IMR-90 (cell line): ENCODE measurements around the gene TNFAIP8. TPM values are rescaled to one million over a fixed set of nuclear protein-coding genes. Genes with fewer than 3 reads are reported as not detected.

Experiments
- ATAC-seq: fragments of 200-7000 bp; cut with Tn5 transposase; 2 replicates; pipeline ENCODE4 v1.9.1; 2020; ENCODE audit warnings: low read depth, mild to moderate bottlenecking, moderate library complexity
- BruUV-seq: library from RNA; stranded (reverse); fragments of 400-500 nt; replicated peaks from 2 replicates; lab custom pipeline; 2021; lab: Mats Ljungman, UMichigan
- CTCF ChIA-PET: fragments of 300-600 bp; formaldehyde crosslinking; extraction: SDS; loops from one replicate; lab custom pipeline; 2021; ENCODE audit warnings: antibody characterized with exemption; lab: Yijun Ruan, JAX
- POLR2A ChIA-PET: fragments of 300-600 bp; sonication (Branson Sonifier 250); formaldehyde crosslinking; loops from one replicate; lab custom pipeline; 2022; ENCODE audit warnings: antibody characterized with exemption; ENCODE audit not compliant: unreplicated experiment; lab: Charles Lee
- DNase-seq: peaks from one replicate; pipeline ENCODE4 v3.0.0; 2013
- H2AFZ ChIP-seq: replicated peaks from 2 replicates; pipeline ENCODE3; 2013; ENCODE audit warnings: low read length, mild to moderate bottlenecking; ENCODE audit not compliant: poor library complexity
- H2AK5ac ChIP-seq: 2 replicates; pipeline ENCODE4 v1.6.1; 2013; ENCODE audit warnings: low read depth, low read length, inconsistent platforms
- H2AK9ac ChIP-seq: replicated peaks from 2 replicates; pipeline ENCODE3; 2013; ENCODE audit warnings: mild to moderate bottlenecking, low read depth, low read length, moderate library complexity; ENCODE audit not compliant: poor library complexity
- H2BK120ac ChIP-seq: 2 replicates; pipeline ENCODE4 v1.6.1; 2013; ENCODE audit warnings: low read depth, low read length, inconsistent platforms
- H2BK15ac ChIP-seq: 3 replicates; pipeline ENCODE4 v1.6.1; 2013; ENCODE audit warnings: low read depth, low read length, inconsistent platforms
- H2BK20ac ChIP-seq: 2 replicates; pipeline ENCODE4 v1.6.1; 2013; ENCODE audit warnings: low read depth, mild to moderate bottlenecking, inconsistent platforms, low read length, moderate library complexity
- H2BK5ac ChIP-seq: 2 replicates; pipeline ENCODE4 v1.6.1; 2013; ENCODE audit warnings: mild to moderate bottlenecking, low read depth, low read length, inconsistent platforms; ENCODE audit not compliant: poor library complexity, severe bottlenecking
- H3K14ac ChIP-seq: replicated peaks from 2 replicates; pipeline ENCODE4 v1.6.1; 2013; ENCODE audit warnings: low read depth, low read length, inconsistent platforms
- H3K18ac ChIP-seq: 2 replicates; pipeline ENCODE4 v1.6.1; 2013; ENCODE audit warnings: low read depth, low read length, control low read depth
- H3K23ac ChIP-seq: 2 replicates; pipeline ENCODE4 v1.6.1; 2013; ENCODE audit warnings: low read depth, low read length, inconsistent platforms
- H3K27ac ChIP-seq: 2 replicates; pipeline ENCODE4 v1.5.1; 2013; ENCODE audit warnings: mild to moderate bottlenecking, control low read depth, low read length; ENCODE audit not compliant: insufficient read depth
- H3K27me3 ChIP-seq: 2 replicates; pipeline ENCODE4 v1.6.1; 2013; ENCODE audit warnings: low read length; ENCODE audit not compliant: control insufficient read depth, insufficient read depth
- H3K36me3 ChIP-seq: 2 replicates; pipeline ENCODE4 v1.6.1; 2013; ENCODE audit warnings: low read length, mixed read lengths; ENCODE audit not compliant: control insufficient read depth, insufficient read depth
- H3K4ac ChIP-seq: 2 replicates; pipeline ENCODE4 v1.6.1; 2013; ENCODE audit warnings: low read depth, low read length, inconsistent platforms
- H3K4me1 ChIP-seq: 2 replicates; pipeline ENCODE4 v1.6.1; 2013; ENCODE audit warnings: low read length, mixed read lengths; ENCODE audit not compliant: control insufficient read depth, insufficient read depth
- H3K4me2 ChIP-seq: 2 replicates; pipeline ENCODE4 v1.6.1; 2013; ENCODE audit warnings: low read depth, mild to moderate bottlenecking, control low read depth, low read length, moderate library complexity
- H3K4me3 ChIP-seq: 2 replicates; pipeline ENCODE4 v1.5.1; 2013; ENCODE audit warnings: low read depth, mild to moderate bottlenecking, control low read depth, low read length, moderate library complexity; ENCODE audit not compliant: insufficient read depth
- H3K56ac ChIP-seq: 2 replicates; pipeline ENCODE4 v1.6.1; 2013; ENCODE audit warnings: low read length, inconsistent platforms; ENCODE audit not compliant: insufficient read depth; ENCODE audit errors: extremely low read depth
- H3K79me1 ChIP-seq, 2 experiments: 2 replicates each; pipeline ENCODE4 v1.6.1; 2013; ENCODE audit warnings: low read length in 2 of 2, inconsistent platforms in 1 of 2, low read depth in 1 of 2
- H3K9ac ChIP-seq: 2 replicates; pipeline ENCODE4 v1.6.1; 2013; ENCODE audit warnings: low read depth, low read length, control low read depth
- H3K9me1 ChIP-seq: 2 replicates; pipeline ENCODE4 v1.6.1; 2013; ENCODE audit warnings: low read length, inconsistent platforms; ENCODE audit not compliant: insufficient read depth
- H3K9me3 ChIP-seq: 2 replicates; pipeline ENCODE4 v1.6.1; 2013; ENCODE audit warnings: low read length; ENCODE audit not compliant: control insufficient read depth, insufficient read depth
- H4K20me1 ChIP-seq: 2 replicates; pipeline ENCODE4 v1.6.1; 2013; ENCODE audit warnings: low read length, inconsistent platforms; ENCODE audit not compliant: insufficient read depth
- H4K5ac ChIP-seq: 2 replicates; pipeline ENCODE4 v1.6.1; 2013; ENCODE audit warnings: mild to moderate bottlenecking, low read depth, low read length, control low read depth
- H4K8ac ChIP-seq, 2 experiments: 2 replicates each; pipeline ENCODE4 v1.6.1; 2013; ENCODE audit warnings: low read depth in 2 of 2, low read length in 2 of 2, control low read depth in 1 of 2, inconsistent platforms in 1 of 2
- H4K91ac ChIP-seq: 2 replicates; pipeline ENCODE4 v1.6.1; 2013; ENCODE audit warnings: low read depth, low read length, inconsistent platforms; ENCODE audit not compliant: insufficient read depth
- BHLHE40 ChIP-seq: fragments of 150-350 bp; IDR thresholded peaks from 2 replicates; pipeline ENCODE4 v1.6.1; 2016; ENCODE audit warnings: mild to moderate bottlenecking, low read depth, low read length
- CEBPB ChIP-seq: IDR thresholded peaks from 2 replicates; pipeline ENCODE4 v1.6.1; 2012; ENCODE audit warnings: low read depth, low read length, improper control_type of control experiment
- CHD1 ChIP-seq: IDR thresholded peaks from 2 replicates; pipeline ENCODE4 v1.6.1; 2012; ENCODE audit warnings: low read depth, low read length, improper control_type of control experiment
- FOS ChIP-seq: fragments of 150-350 bp; IDR thresholded peaks from 2 replicates; pipeline ENCODE4 v1.6.1; 2016; ENCODE audit warnings: low read depth, low read length
- MAFK ChIP-seq: IDR thresholded peaks from 2 replicates; pipeline ENCODE4 v1.6.1; 2012; ENCODE audit warnings: low read depth, low read length, improper control_type of control experiment
- MAZ ChIP-seq: IDR thresholded peaks from 2 replicates; pipeline ENCODE4 v1.6.1; 2012; ENCODE audit warnings: low read depth, mild to moderate bottlenecking, low read length, improper control_type of control experiment, moderate library complexity, borderline replicate concordance
- MXI1 ChIP-seq: IDR thresholded peaks from 2 replicates; pipeline ENCODE4 v1.6.1; 2012; ENCODE audit warnings: low read depth, mild to moderate bottlenecking, low read length, moderate library complexity, borderline replicate concordance
- NFE2L2 ChIP-seq: fragments of 150-350 bp; IDR thresholded peaks from 2 replicates; pipeline ENCODE4 v1.6.1; 2016; ENCODE audit warnings: low read depth, mild to moderate bottlenecking, low read length
- POLR2A ChIP-seq: IDR thresholded peaks from 2 replicates; pipeline ENCODE4 v1.6.1; 2012; ENCODE audit warnings: mild to moderate bottlenecking, low read depth, low read length
- RAD21 ChIP-seq: IDR thresholded peaks from 2 replicates; pipeline ENCODE4 v1.6.1; 2012; ENCODE audit warnings: low read length, improper control_type of control experiment
- RCOR1 ChIP-seq: IDR thresholded peaks from 2 replicates; pipeline ENCODE4 v1.6.1; 2012; ENCODE audit warnings: mild to moderate bottlenecking, low read length, improper control_type of control experiment; ENCODE audit not compliant: insufficient replicate concordance
- RFX5 ChIP-seq: IDR thresholded peaks from 2 replicates; pipeline ENCODE4 v1.8.0; 2012; ENCODE audit warnings: low read depth, mild to moderate bottlenecking, low read length, moderate library complexity
- SMC3 ChIP-seq: fragments of 150-350 bp; IDR thresholded peaks from 2 replicates; pipeline ENCODE4 v1.6.1; 2016; ENCODE audit warnings: low read depth, mild to moderate bottlenecking, antibody characterized with exemption, low read length, moderate library complexity
- WGBS, 2 experiments: methylation state at CpG; one replicate each; pipeline versions ENCODE4 v1.1.5 to v1.1.7; 2013; ENCODE audit warnings: missing lambda C conversion rate in 2 of 2; ENCODE audit not compliant: insufficient read length in 1 of 2; ENCODE audit errors: extremely low coverage in 2 of 2; 5-methylcytosine and 5-hydroxymethylcytosine counted together
- dilution Hi-C: fragments of 300-500 bp; cut with HindIII; formaldehyde crosslinking; loops from one replicate; pipeline ENCODE4 v1.14.3; 2018; ENCODE audit warnings: low sequenced_read_pairs; ENCODE audit not compliant: unreplicated experiment
- in situ Hi-C: fragments of 300-500 bp; cut with MboI; formaldehyde crosslinking; loops from 3 replicates; pipeline ENCODE4 v1.14.3; 2019; ENCODE audit warnings: low sequenced_read_pairs, inconsistent platforms, mixed read lengths
- intact Hi-C: fragments of 100-400 bp; cut with micrococcal nuclease; formaldehyde crosslinking; loops from 2 replicates; pipeline ENCODE4 v1.10.0; 2022
- polyA plus RNA-seq, 3 experiments: library from polyadenylated mRNA; depleted of rRNA; stranded (reverse); fragments of >200 nt; gene quantifications; 2 replicates each; pipeline ENCODE4 v1.2.3, GENCODE V29; 2012; ENCODE audit warnings: low replicate concordance in 1 of 3
- total RNA-seq: library from RNA; depleted of rRNA; stranded (reverse); fragments of >200 nt; gene quantifications from 2 replicates; pipeline ENCODE4 v1.2.3, GENCODE V29; 2012
- TF ChIP-seq, protein P1 (sequence below): fragments of 150-350 bp; IDR thresholded peaks from 2 replicates; pipeline ENCODE4 v1.6.1; 2016; ENCODE audit warnings: low read depth, mild to moderate bottlenecking, low read length, moderate library complexity, borderline replicate concordance
- TF ChIP-seq, protein P2 (sequence below): fragments of 150-350 bp; IDR thresholded peaks from 2 replicates; pipeline ENCODE4 v1.6.1; 2017; ENCODE audit warnings: mild to moderate bottlenecking, antibody characterized with exemption, low read length, low read depth
- TF ChIP-seq, protein P3 (sequence below): conservative IDR thresholded peaks from 2 replicates; pipeline ENCODE4 v1.5.1; 2012; ENCODE audit warnings: mild to moderate bottlenecking, low read depth, low read length, improper control_type of control experiment

Gene TNFAIP8
- total and polyA plus RNA-seq, 2 of the 4 experiments (the other 2 are of a cell fraction) = 20.3 to 29.9 TPM

DNA sequence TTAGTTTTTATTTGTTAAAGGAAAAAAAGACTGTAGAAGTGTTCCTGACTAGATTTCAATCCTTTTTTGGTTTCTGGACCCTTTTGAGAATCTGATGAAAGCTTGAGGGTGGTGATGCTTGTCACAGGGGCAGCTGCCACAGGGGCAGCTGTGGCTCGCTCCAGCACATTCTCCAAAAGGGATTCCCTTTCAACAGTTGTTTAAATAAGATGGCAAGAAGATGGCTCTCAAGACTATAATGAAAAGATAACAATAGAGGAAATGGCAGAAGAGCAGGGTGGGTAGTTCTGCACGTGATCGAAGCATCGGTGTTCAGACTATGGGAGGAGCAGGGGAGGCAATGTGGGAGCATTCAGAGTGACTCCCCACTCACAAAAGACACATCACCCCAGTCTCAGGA, 46.5 kb upstream of the TNFAIP8 start:
- Histone ChIP-seq H2AK5ac (no peak overlapping the region), H3K9ac (no peak overlapping the region), H2AFZ (no peak overlapping the region), H3K9me3 (no peaks in the 10 kb centered on the region), H2BK15ac (no peak overlapping the region), H3K4me2 (no peak overlapping the region), H3K23ac (no peak overlapping the region; the same call in 1 of the 2 replicates), H3K4me1 (peaks cover 7% of the 10 kb centered on the region), H2BK20ac (no peak overlapping the region), H3K79me1 (peaks cover under 1 to 14% of the 10 kb centered on the region in 2 experiments; a peak in 3 of 4 replicates), H3K27ac (no peak overlapping the region), H3K56ac (no peak overlapping the region), H3K4me3 (no peak overlapping the region), H3K14ac (no peak overlapping the region), H4K20me1 (no peaks in the 10 kb centered on the region), H2BK5ac (no peak overlapping the region), H4K91ac (no peak overlapping the region), H3K36me3 (peaks cover 1% of the 10 kb centered on the region; the same call in 1 of the 2 replicates), H2AK9ac (no peak overlapping the region), H3K18ac (no peak overlapping the region), H3K9me1 (no peaks in the 10 kb centered on the region; the same call in 1 of the 2 replicates), H3K27me3 (no peaks in the 10 kb centered on the region), H2BK120ac (no peak overlapping the region), H4K5ac (no peak overlapping the region), H3K4ac (no peak overlapping the region), H4K8ac (no peak overlapping the region)
- TF ChIP-seq SMC3 (no peak), RAD21 (no peak), CHD1 (no peak), MXI1 (no peak), CEBPB (no peak), BHLHE40 (no peak), NFE2L2 (no peak), RFX5 (no peak), RCOR1 (no peak), MAFK (no peak), FOS (no peak), POLR2A (no peak), MAZ (no peak)
- TF ChIP-seq, protein P1, sequence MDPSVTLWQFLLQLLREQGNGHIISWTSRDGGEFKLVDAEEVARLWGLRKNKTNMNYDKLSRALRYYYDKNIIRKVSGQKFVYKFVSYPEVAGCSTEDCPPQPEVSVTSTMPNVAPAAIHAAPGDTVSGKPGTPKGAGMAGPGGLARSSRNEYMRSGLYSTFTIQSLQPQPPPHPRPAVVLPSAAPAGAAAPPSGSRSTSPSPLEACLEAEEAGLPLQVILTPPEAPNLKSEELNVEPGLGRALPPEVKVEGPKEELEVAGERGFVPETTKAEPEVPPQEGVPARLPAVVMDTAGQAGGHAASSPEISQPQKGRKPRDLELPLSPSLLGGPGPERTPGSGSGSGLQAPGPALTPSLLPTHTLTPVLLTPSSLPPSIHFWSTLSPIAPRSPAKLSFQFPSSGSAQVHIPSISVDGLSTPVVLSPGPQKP = no peak
- TF ChIP-seq, protein P2, sequence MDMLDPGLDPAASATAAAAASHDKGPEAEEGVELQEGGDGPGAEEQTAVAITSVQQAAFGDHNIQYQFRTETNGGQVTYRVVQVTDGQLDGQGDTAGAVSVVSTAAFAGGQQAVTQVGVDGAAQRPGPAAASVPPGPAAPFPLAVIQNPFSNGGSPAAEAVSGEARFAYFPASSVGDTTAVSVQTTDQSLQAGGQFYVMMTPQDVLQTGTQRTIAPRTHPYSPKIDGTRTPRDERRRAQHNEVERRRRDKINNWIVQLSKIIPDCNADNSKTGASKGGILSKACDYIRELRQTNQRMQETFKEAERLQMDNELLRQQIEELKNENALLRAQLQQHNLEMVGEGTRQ = no peak
- TF ChIP-seq, protein P3, sequence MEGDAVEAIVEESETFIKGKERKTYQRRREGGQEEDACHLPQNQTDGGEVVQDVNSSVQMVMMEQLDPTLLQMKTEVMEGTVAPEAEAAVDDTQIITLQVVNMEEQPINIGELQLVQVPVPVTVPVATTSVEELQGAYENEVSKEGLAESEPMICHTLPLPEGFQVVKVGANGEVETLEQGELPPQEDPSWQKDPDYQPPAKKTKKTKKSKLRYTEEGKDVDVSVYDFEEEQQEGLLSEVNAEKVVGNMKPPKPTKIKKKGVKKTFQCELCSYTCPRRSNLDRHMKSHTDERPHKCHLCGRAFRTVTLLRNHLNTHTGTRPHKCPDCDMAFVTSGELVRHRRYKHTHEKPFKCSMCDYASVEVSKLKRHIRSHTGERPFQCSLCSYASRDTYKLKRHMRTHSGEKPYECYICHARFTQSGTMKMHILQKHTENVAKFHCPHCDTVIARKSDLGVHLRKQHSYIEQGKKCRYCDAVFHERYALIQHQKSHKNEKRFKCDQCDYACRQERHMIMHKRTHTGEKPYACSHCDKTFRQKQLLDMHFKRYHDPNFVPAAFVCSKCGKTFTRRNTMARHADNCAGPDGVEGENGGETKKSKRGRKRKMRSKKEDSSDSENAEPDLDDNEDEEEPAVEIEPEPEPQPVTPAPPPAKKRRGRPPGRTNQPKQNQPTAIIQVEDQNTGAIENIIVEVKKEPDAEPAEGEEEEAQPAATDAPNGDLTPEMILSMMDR = no peak
- dilution Hi-C loops = no loop called here
- ChIA-PET POLR2A (no interaction called here), CTCF (no interaction called here)
- WGBS, 2 experiments = no CpG with 5 or more reads among the region's 4 CpGs
- in situ Hi-C loops = no loop called here
- no TSS peak for BruUV-seq
- ATAC-seq (no peak), DNase-seq (no peak)
- intact Hi-C loops = no loop called here
